H1 (cell line): ENCODE data around the gene GRK6. TPM values are rescaled to one million over a fixed set of nuclear protein-coding genes. Genes with fewer than 3 reads are reported as not detected.

Experiments
- CTCF ChIA-PET: fragments of 300-600 bp; sonication (Branson Sonifier 250); formaldehyde crosslinking; loops from one replicate; lab custom pipeline; 2021; ENCODE audit not compliant: partially characterized antibody; lab: Charles Lee
- POLR2A ChIA-PET: fragments of 300-600 bp; sonication (Branson Sonifier 250); formaldehyde crosslinking; loops from one replicate; lab custom pipeline; 2021; ENCODE audit warnings: inconsistent platforms; ENCODE audit not compliant: partially characterized antibody; lab: Charles Lee
- DNase-seq, 2 experiments: peaks; one replicate each; pipeline versions ENCODE4 v3.0.0 to v3.0.0-alpha.2; 2010 to 2022; ENCODE audit warnings: low spot score in 2 of 2, low read depth in 1 of 2, mixed read lengths in 1 of 2
- FAIRE-seq: peaks from 2 replicates; lab custom pipeline; 2011; peaks lifted over from hg19 to GRCh38; lab: Jason Lieb, UNC
- H2AFZ ChIP-seq: 2 replicates; pipeline ENCODE4 v1.8.1; 2012; ENCODE audit warnings: low read length, inconsistent platforms
- H2AK5ac ChIP-seq: 2 replicates; pipeline ENCODE4 v1.6.1; 2013; ENCODE audit warnings: low read depth, low read length
- H2BK120ac ChIP-seq: replicated peaks from 2 replicates; pipeline ENCODE3; 2013; ENCODE audit warnings: low read depth, low read length, inconsistent platforms
- H2BK12ac ChIP-seq: 2 replicates; pipeline ENCODE4 v1.6.1; 2013; ENCODE audit warnings: low read depth, low read length
- H2BK15ac ChIP-seq: 2 replicates; pipeline ENCODE4 v1.6.1; 2013; ENCODE audit warnings: low read length
- H2BK20ac ChIP-seq: 2 replicates; pipeline ENCODE4 v1.6.1; 2013; ENCODE audit warnings: low read length
- H2BK5ac ChIP-seq: 2 replicates; pipeline ENCODE4 v1.6.1; 2013; ENCODE audit warnings: low read depth, low read length
- H3K14ac ChIP-seq: 2 replicates; pipeline ENCODE4 v1.6.1; 2013; ENCODE audit warnings: inconsistent platforms; ENCODE audit not compliant: insufficient read length
- H3K18ac ChIP-seq: 2 replicates; pipeline ENCODE4 v1.6.1; 2013; ENCODE audit warnings: low read length; ENCODE audit errors: extremely low read depth
- H3K23ac ChIP-seq: 2 replicates; pipeline ENCODE4 v1.6.1; 2013; ENCODE audit warnings: inconsistent platforms; ENCODE audit not compliant: insufficient read length
- H3K23me2 ChIP-seq: 2 replicates; pipeline ENCODE4 v1.6.1; 2013; ENCODE audit warnings: low read depth, low read length
- H3K27ac ChIP-seq: 2 replicates; pipeline ENCODE4 v1.6.1; 2011; ENCODE audit warnings: low read depth, low read length, inconsistent platforms
- H3K27me3 ChIP-seq, 4 experiments: replicated peaks in 1 of 4; 1 replicate in 1 of 4; 2 replicates in 3 of 4; pipeline versions ENCODE4 v1.6.1 to v1.8.1; 2011 to 2013; ENCODE audit warnings: low read length in 3 of 4, mild to moderate bottlenecking in 3 of 4, inconsistent platforms in 2 of 4, mixed read lengths in 2 of 4, moderate library complexity in 1 of 4; ENCODE audit not compliant: control insufficient read depth in 3 of 4, insufficient read depth in 3 of 4; ENCODE audit errors: extremely low read depth in 1 of 4
- H3K36me3 ChIP-seq, 4 experiments: 2 replicates each; pipeline versions ENCODE4 v1.6.1 to v1.8.1; 2011 to 2013; ENCODE audit warnings: mild to moderate bottlenecking in 4 of 4, low read length in 3 of 4, moderate library complexity in 2 of 4, control low read depth in 1 of 4, inconsistent platforms in 1 of 4; ENCODE audit not compliant: insufficient read depth in 4 of 4, control insufficient read depth in 2 of 4
- H3K4ac ChIP-seq: replicated peaks from 2 replicates; pipeline ENCODE3; 2013; ENCODE audit warnings: low read length, low read depth, mixed read lengths, inconsistent platforms; ENCODE audit not compliant: insufficient read length
- H3K4me1 ChIP-seq, 4 experiments: replicated peaks in 1 of 4; 1 replicate in 1 of 4; 2 replicates in 3 of 4; pipeline versions ENCODE4 v1.6.1 to v1.8.1; 2011 to 2013; ENCODE audit warnings: low read length in 3 of 4, inconsistent platforms in 2 of 4, mixed read lengths in 1 of 4; ENCODE audit not compliant: insufficient read depth in 4 of 4, control insufficient read depth in 3 of 4
- H3K4me2 ChIP-seq, 2 experiments: 2 replicates each; pipeline versions ENCODE4 v1.6.1 to v1.8.1; 2011 to 2013; ENCODE audit warnings: low read depth in 2 of 2, low read length in 2 of 2, control low read depth in 1 of 2, inconsistent platforms in 1 of 2, mild to moderate bottlenecking in 1 of 2; ENCODE audit not compliant: insufficient read depth in 1 of 2
- H3K4me3 ChIP-seq, 4 experiments: fragments of 200-600, 300-600 bp in 1 of 4; sonication (generic), shearing (Covaris generic), sonication (Bioruptor Twin) in 1 of 4; 2 replicates each; pipeline versions ENCODE4 v1.5.1 to v1.8.1; 2011 to 2016; ENCODE audit warnings: low read length in 4 of 4, low read depth in 3 of 4, control low read depth in 2 of 4, inconsistent platforms in 2 of 4, mild to moderate bottlenecking in 2 of 4, mixed read lengths in 1 of 4, moderate library complexity in 1 of 4; ENCODE audit not compliant: insufficient read depth in 2 of 4; ENCODE audit errors: extremely low read depth in 1 of 4
- H3K56ac ChIP-seq: replicated peaks from 2 replicates; pipeline ENCODE3; 2013; ENCODE audit warnings: low read depth, mild to moderate bottlenecking, mixed read lengths, low read length, inconsistent platforms; ENCODE audit not compliant: insufficient read length
- H3K79me1 ChIP-seq: 2 replicates; pipeline ENCODE4 v1.6.1; 2013; ENCODE audit warnings: low read depth, low read length, control low read depth
- H3K79me2 ChIP-seq, 2 experiments: 2 replicates each; pipeline versions ENCODE4 v1.6.1 to v1.8.1; 2012 to 2013; ENCODE audit warnings: low read length in 2 of 2, mild to moderate bottlenecking in 2 of 2, inconsistent platforms in 1 of 2; ENCODE audit not compliant: insufficient read depth in 2 of 2, control insufficient read depth in 1 of 2
- H3K9ac ChIP-seq, 4 experiments: replicated peaks in 1 of 4; 1 replicate in 1 of 4; 2 replicates in 3 of 4; pipeline versions ENCODE4 v1.6.1 to v1.8.1; 2011 to 2013; ENCODE audit warnings: low read depth in 3 of 4, low read length in 3 of 4, control low read depth in 2 of 4, mild to moderate bottlenecking in 2 of 4, moderate library complexity in 2 of 4, inconsistent platforms in 1 of 4; ENCODE audit errors: extremely low read depth in 1 of 4
- H3K9me3 ChIP-seq, 2 experiments: 2 replicates each; pipeline versions ENCODE4 v1.6.1 to v1.8.1; 2012 to 2013; ENCODE audit warnings: mild to moderate bottlenecking in 2 of 2, moderate library complexity in 2 of 2, control low read depth in 1 of 2, inconsistent platforms in 1 of 2, low read depth in 1 of 2, low read length in 1 of 2, mixed read lengths in 1 of 2; ENCODE audit not compliant: insufficient read depth in 2 of 2
- H4K20me1 ChIP-seq, 2 experiments: replicated peaks in 1 of 2; 2 replicates each; pipeline versions ENCODE3 to v1.8.1; 2011 to 2013; ENCODE audit warnings: inconsistent platforms in 2 of 2, low read length in 2 of 2, mild to moderate bottlenecking in 1 of 2; ENCODE audit not compliant: insufficient read depth in 2 of 2, control insufficient read depth in 1 of 2
- H4K5ac ChIP-seq: 2 replicates; pipeline ENCODE4 v1.6.1; 2013; ENCODE audit warnings: low read length, low read depth, mixed read lengths, inconsistent platforms; ENCODE audit not compliant: insufficient read length
- H4K8ac ChIP-seq: 2 replicates; pipeline ENCODE4 v1.8.0; 2013; ENCODE audit warnings: mild to moderate bottlenecking, moderate library complexity, low read length, inconsistent platforms; ENCODE audit not compliant: insufficient read depth; ENCODE audit errors: extremely low read depth
- H4K91ac ChIP-seq: replicated peaks from 2 replicates; pipeline ENCODE3; 2013; ENCODE audit warnings: low read length, mixed read lengths, inconsistent platforms; ENCODE audit not compliant: insufficient read length
- CHD2 ChIP-seq: IDR thresholded peaks from 2 replicates; pipeline ENCODE4 v1.6.1; 2012; ENCODE audit warnings: low read length, improper control_type of control experiment
- CREB1 ChIP-seq: IDR thresholded peaks from 2 replicates; pipeline ENCODE4 v1.6.1; 2012; ENCODE audit warnings: inconsistent platforms
- GABPA ChIP-seq: IDR thresholded peaks from 2 replicates; pipeline ENCODE4 v1.6.1; 2011; ENCODE audit warnings: mild to moderate bottlenecking, low read length, moderate library complexity, borderline replicate concordance; ENCODE audit not compliant: insufficient read depth
- JUND ChIP-seq: IDR thresholded peaks from 2 replicates; pipeline ENCODE4 v1.6.1; 2011; ENCODE audit warnings: mild to moderate bottlenecking, improper control_type of control experiment, low read length
- POLR2AphosphoS5 ChIP-seq: IDR thresholded peaks from 2 replicates; pipeline ENCODE4 v1.6.1; 2011; ENCODE audit warnings: low read depth, low read length
- RAD21 ChIP-seq, 2 experiments: IDR thresholded peaks in 1 of 2; conservative IDR thresholded peaks in 1 of 2; 2 replicates each; pipeline ENCODE4 v1.6.1; 2011; ENCODE audit warnings: low read depth in 2 of 2, low read length in 2 of 2, improper control_type of control experiment in 1 of 2, inconsistent platforms in 1 of 2, mild to moderate bottlenecking in 1 of 2, moderate library complexity in 1 of 2
- SIN3A ChIP-seq, 2 experiments: IDR thresholded peaks in 1 of 2; conservative IDR thresholded peaks in 1 of 2; 2 replicates each; pipeline ENCODE4 v1.6.1; 2011 to 2012; ENCODE audit warnings: low read length in 2 of 2, improper control_type of control experiment in 1 of 2, low read depth in 1 of 2, mild to moderate bottlenecking in 1 of 2
- SP2 ChIP-seq: IDR thresholded peaks from 2 replicates; pipeline ENCODE4 v1.6.1; 2012; ENCODE audit warnings: mild to moderate bottlenecking, low read length, inconsistent platforms
- TEAD4 ChIP-seq: IDR thresholded peaks from 2 replicates; pipeline ENCODE4 v1.6.1; 2012; ENCODE audit warnings: low read depth, low read length, inconsistent platforms, mixed read lengths
- ZNF274 ChIP-seq: IDR thresholded peaks from 2 replicates; pipeline ENCODE4 v1.7.0; 2012; ENCODE audit warnings: low read length, borderline replicate concordance; ENCODE audit errors: extremely low read depth
- WGBS, 2 experiments: shearing (Covaris generic) in 1 of 2; methylation state at CpG; one replicate each; pipeline versions ENCODE4 v1.1.6 to v1.1.7; 2013 to 2015; ENCODE audit warnings: low lambda C conversion rate in 2 of 2, mixed read lengths in 2 of 2, inconsistent platforms in 1 of 2, low coverage in 1 of 2, missing lambda C conversion rate in 1 of 2; ENCODE audit not compliant: insufficient replicate concordance in 2 of 2, insufficient coverage in 1 of 2, insufficient read length in 1 of 2; ENCODE audit errors: extremely low coverage in 1 of 2, missing lambda C conversion rate in 1 of 2; 5-methylcytosine and 5-hydroxymethylcytosine counted together
- polyA plus RNA-seq, 7 experiments: library from polyadenylated mRNA; depleted of rRNA in 3 of 7; stranded (reverse) in 5 of 7; unstranded in 2 of 7; fragments of >200 nt in 5 of 7; fragments of 200-250 nt in 2 of 7; gene quantifications; 1 replicate in 5 of 7; 2 replicates in 1 of 7; 4 replicates in 1 of 7; pipeline versions ENCODE4 v1.2.1 to v1.2.3, GENCODE V29; 2011 to 2013; ENCODE audit warnings: missing spikeins in 2 of 7, mixed read lengths in 2 of 7
- total RNA-seq: library from RNA; stranded (reverse); fragmentation: NEBNext Ultra II Directional; extraction: Animal tissue kit (Norgen Biotek cat#: 25700); gene quantifications from 2 replicates; pipeline ENCODE4 v1.2.1, GENCODE V29; 2021

Gene GRK6
- total and polyA plus RNA-seq, 2 of the 8 experiments (the other 6 are each of a cell fraction or from before 2014, with no cell fraction given) = 31.8 to 57.8 TPM

GRCh38 chr5:177455661-177456590 is 29.4 kb downstream of the GRK6 start:
- H3K27me3 ChIP-seq = peaks cover 0 to 9% (median 6%) of the 10 kb centered on the region in 4 experiments; a peak in 2 of 7 replicates
- peak overlapping the region; percentile 32 to 90 (median 82) for H3K9ac ChIP-seq
- POLR2A ChIA-PET = interaction anchor here (0.5 to 67.5 kb wide), 30 partner anchors 13 to 678 kb away, joined by 3 to 3349 read pairs (median 8); partner anchors contain the start of genes DBN1, DOK3, F12 and GRK6
- H3K9me3 ChIP-seq = no peaks in the 10 kb centered on the region
- no peak overlapping the region for H2AK5ac ChIP-seq
- H2BK20ac ChIP-seq = no peak overlapping the region
- peak overlapping the region; percentile 87 for H4K5ac ChIP-seq
- H3K23me2 ChIP-seq = peaks cover 15% of the 10 kb centered on the region; the same call in 1 of the 2 replicates
- no peaks in the 10 kb centered on the region for H3K79me2 ChIP-seq
- H2AFZ ChIP-seq = no peak overlapping the region
- H2BK120ac ChIP-seq = no peak overlapping the region
- no peak overlapping the region for H3K14ac ChIP-seq
- H3K23ac ChIP-seq = no peak overlapping the region
- H4K8ac ChIP-seq = peak overlapping the region; percentile 92
- DNase-seq (peak; percentile 84 to 96), FAIRE-seq (no peak)
- H3K36me3 ChIP-seq = peaks cover 16 to 40% (median 33%) of the 10 kb centered on the region in 4 experiments
- WGBS, 2 experiments = 2% methylated on average over 63 of the region's 76 CpGs; no CpG with 5 or more reads in 1 of the 2 experiments
- peak overlapping the region; percentile 97 for H3K4ac ChIP-seq
- peak overlapping the region; percentile 89 for H2BK5ac ChIP-seq
- 0 out of 2 replicates have a peak overlapping the region, but pooled peaks have one; percentile 2 for H2BK15ac ChIP-seq
- H3K56ac ChIP-seq = peak overlapping the region; percentile 88
- peak overlapping the region; percentile 64 to 93 for H3K4me2 ChIP-seq
- CTCF ChIA-PET = interaction anchor here (0.9 to 23.6 kb wide), 24 partner anchors 10 to 147 kb away, joined by 3 to 430 read pairs (median 10); partner anchors contain the start of genes DBN1, DDX41, F12 and MXD3
- peak overlapping the region; percentile 86 for H4K91ac ChIP-seq
- no peak overlapping the region for H2BK12ac ChIP-seq
- H4K20me1 ChIP-seq = peaks cover 28 to 32% of the 10 kb centered on the region in 2 experiments
- no peaks in the 10 kb centered on the region; the same call in 1 of the 2 replicates for H3K79me1 ChIP-seq
- peaks cover 0 to 20% (median 10%) of the 10 kb centered on the region in 4 experiments; a peak in 6 of 7 replicates for H3K4me1 ChIP-seq
- H3K27ac ChIP-seq = peak overlapping the region; percentile 69
- peak overlapping the region; percentile 89 for H3K18ac ChIP-seq
- H3K4me3 ChIP-seq = peak overlapping the region; percentile 47 to 86 (median 81)
- TF ChIP-seq RAD21 (IDR thresholded peaks at IDR 0.05 in 1 of 2, conservative IDR thresholded peaks at IDR 0.05 in 1 of 2; ENCODE audit: low read depth in 2 of 2, low read length in 2 of 2) = peak; percentile 40 to 56; a peak in 3 of 4 replicates
- no peak for TF ChIP-seq SP2
- TF ChIP-seq ZNF274 = no peak
- TF ChIP-seq GABPA = no peak
- TF ChIP-seq TEAD4 = peak; percentile 43; the same call in 1 of the 2 replicates
- peak; percentile 18; the same call in 1 of the 2 replicates for TF ChIP-seq JUND
- TF ChIP-seq POLR2AphosphoS5 = peak; percentile 81
- TF ChIP-seq CHD2 = 0 out of 2 replicates have a peak, but pooled peaks have one; percentile 26
- peak; percentile 32; the same call in 1 of the 2 replicates for TF ChIP-seq CREB1
- TF ChIP-seq SIN3A (conservative IDR thresholded peaks at IDR 0.05 in 1 of 2, IDR thresholded peaks at IDR 0.05 in 1 of 2; ENCODE audit: low read depth in 1 of 2, low read length in 2 of 2) = no peak; a peak in 1 of 4 replicates
